ENCODE data around the gene B2M.
"Not testable (repeated sequence)": the region's sequence is repeated elsewhere in the genome, so short reads cannot be mapped to it uniquely, and the experiment has no call there.

Gene B2M

DNA sequence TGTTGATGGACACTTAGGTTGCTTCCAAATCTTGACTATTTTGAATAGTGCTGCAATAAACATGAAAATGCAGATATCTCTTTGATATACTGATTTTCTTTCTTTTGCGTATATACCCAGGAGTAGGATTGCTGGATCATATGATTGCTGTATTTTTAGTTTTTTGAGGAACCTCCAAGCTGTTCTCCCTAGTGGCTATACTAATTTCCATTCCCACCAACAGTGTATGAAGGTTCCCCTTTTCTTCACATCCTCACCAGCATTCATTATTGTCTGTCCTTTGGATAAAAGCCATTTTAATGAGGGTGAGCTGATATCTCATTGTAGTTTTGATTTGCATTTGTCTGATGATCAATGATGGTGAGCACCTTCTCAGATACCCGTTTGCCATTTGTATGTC, 12.7 kb upstream of the B2M start:
- DNase-seq (ENCODE audit: low read depth) = no peak

DNA sequence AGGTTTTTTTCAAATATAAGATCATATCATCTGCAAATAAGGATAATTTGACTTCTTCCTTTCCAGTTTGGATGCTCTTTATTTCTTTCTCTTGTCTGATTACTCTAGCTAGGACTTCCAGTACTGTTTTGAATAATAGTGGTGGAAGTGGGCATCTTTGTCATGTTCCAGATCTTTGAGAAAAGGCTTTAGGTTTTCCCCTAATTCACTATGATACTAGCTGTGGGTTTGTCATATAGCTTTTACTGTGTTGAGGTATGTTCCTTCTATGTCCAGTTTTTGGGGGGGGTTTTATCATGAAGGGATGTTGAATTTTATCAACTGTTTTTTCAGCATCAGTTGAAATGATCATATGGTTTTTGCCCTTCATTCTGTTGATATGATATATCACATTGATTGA, 10.6 kb upstream of the B2M start:
- not testable (repeated sequence) for DNase-seq (ENCODE audit: low read depth)

DNA sequence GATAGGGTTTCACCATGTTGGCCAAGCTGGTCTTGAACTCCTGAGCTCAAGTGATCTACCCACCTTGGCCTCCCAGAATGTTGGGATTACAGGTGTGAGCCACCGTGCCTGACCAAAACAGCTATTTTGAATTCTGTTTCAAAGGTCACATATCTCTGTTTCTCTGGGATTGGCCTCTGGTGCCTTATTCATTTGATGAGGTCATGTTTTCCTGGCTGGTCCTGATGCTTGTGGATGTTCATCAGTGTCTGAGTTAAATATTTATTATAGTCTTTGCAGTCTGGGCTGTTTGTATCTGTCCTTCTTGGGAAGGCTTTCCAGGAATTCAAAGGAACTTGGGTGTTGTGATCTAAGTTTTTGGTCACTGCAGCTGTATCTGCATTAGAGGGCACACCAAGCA, 5.3 kb upstream of the B2M start:
- DNase-seq (ENCODE audit: low read depth) = no peak

DNA sequence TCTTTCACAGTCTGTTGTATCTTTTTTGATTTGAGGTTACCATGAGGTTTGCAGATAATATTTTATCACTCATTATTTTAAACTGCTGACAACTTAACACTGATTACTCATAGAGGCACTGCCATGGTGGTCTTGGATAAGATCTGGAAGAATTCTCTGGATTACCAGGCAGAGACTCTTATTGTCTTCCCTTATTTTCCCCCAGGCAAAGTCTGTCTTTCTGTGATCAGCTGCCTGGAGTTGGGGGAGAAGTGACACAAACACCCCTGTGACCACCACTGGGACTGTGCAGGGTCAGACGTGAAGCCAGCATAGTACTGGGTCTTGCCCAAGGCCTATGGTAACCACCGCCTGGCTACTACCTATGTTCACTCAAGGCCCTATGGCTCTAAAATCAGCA, 4.9 kb upstream of the B2M start:
- DNase-seq (ENCODE audit: low read depth) = no peak

DNA sequence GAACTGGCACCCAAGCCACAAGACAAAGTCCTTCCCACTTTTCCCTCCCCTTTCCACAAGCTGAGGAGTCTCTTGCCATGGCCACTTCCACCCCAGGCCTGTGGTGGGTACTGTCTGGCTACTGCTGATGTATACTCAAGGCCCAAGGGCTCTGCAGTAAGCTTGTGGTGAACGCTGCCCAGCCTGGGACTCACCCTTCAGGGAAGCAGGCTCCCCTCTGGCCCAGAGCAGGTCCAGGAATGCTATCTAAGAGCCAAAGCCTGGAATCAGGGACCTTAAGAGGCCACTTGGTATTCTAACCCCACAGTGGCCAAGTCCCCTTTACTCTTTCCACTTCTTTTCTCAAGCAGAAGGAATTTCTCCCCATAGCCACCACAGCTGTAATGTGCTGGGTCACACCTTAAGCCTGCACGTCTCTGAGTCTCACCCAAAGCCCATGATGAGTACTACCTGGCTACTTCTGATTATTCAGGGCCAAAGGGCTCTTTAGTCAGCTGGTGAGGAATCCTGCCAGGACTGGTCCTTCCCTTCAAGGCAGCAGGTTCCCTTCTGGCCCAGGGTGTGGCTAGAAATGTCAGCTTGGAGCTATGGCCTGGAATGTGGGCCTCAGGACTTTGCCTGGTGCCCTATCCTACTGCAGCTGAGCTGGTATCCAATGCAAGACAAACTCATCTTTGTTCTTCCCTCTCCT, 4.2 kb upstream of the B2M start:
- no peak for DNase-seq (ENCODE audit: low read depth)

DNA sequence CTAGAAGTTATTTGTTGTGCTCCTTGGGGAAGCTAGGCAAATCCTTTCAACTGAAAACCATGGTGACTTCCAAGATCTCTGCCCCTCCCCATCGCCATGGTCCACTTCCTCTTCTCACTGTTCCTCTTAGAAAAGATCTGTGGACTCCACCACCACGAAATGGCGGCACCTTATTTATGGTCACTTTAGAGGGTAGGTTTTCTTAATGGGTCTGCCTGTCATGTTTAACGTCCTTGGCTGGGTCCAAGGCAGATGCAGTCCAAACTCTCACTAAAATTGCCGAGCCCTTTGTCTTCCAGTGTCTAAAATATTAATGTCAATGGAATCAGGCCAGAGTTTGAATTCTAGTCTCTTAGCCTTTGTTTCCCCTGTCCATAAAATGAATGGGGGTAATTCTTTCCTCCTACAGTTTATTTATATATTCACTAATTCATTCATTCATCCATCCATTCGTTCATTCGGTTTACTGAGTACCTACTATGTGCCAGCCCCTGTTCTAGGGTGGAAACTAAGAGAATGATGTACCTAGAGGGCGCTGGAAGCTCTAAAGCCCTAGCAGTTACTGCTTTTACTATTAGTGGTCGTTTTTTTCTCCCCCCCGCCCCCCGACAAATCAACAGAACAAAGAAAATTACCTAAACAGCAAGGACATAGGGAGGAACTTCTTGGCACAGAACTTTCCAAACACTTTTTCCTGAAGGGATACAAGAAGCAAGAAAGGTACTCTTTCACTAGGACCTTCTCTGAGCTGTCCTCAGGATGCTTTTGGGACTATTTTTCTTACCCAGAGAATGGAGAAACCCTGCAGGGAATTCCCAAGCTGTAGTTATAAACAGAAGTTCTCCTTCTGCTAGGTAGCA, 851 bp upstream of the B2M start:
- peak; percentile 26 for DNase-seq (ENCODE audit: low read depth)

DNA sequence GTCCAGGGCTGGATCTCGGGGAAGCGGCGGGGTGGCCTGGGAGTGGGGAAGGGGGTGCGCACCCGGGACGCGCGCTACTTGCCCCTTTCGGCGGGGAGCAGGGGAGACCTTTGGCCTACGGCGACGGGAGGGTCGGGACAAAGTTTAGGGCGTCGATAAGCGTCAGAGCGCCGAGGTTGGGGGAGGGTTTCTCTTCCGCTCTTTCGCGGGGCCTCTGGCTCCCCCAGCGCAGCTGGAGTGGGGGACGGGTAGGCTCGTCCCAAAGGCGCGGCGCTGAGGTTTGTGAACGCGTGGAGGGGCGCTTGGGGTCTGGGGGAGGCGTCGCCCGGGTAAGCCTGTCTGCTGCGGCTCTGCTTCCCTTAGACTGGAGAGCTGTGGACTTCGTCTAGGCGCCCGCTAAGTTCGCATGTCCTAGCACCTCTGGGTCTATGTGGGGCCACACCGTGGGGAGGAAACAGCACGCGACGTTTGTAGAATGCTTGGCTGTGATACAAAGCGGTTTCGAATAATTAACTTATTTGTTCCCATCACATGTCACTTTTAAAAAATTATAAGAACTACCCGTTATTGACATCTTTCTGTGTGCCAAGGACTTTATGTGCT, 527 bp downstream of the B2M start:
- peak; percentile 39 for DNase-seq (ENCODE audit: low read depth)

DNA sequence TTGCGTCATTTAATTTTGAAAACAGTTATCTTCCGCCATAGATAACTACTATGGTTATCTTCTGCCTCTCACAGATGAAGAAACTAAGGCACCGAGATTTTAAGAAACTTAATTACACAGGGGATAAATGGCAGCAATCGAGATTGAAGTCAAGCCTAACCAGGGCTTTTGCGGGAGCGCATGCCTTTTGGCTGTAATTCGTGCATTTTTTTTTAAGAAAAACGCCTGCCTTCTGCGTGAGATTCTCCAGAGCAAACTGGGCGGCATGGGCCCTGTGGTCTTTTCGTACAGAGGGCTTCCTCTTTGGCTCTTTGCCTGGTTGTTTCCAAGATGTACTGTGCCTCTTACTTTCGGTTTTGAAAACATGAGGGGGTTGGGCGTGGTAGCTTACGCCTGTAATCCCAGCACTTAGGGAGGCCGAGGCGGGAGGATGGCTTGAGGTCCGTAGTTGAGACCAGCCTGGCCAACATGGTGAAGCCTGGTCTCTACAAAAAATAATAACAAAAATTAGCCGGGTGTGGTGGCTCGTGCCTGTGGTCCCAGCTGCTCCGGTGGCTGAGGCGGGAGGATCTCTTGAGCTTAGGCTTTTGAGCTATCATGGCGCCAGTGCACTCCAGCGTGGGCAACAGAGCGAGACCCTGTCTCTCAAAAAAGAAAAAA, 1.2 kb downstream of the B2M start:
- DNase-seq (ENCODE audit: low read depth) = peak; percentile 57

DNA sequence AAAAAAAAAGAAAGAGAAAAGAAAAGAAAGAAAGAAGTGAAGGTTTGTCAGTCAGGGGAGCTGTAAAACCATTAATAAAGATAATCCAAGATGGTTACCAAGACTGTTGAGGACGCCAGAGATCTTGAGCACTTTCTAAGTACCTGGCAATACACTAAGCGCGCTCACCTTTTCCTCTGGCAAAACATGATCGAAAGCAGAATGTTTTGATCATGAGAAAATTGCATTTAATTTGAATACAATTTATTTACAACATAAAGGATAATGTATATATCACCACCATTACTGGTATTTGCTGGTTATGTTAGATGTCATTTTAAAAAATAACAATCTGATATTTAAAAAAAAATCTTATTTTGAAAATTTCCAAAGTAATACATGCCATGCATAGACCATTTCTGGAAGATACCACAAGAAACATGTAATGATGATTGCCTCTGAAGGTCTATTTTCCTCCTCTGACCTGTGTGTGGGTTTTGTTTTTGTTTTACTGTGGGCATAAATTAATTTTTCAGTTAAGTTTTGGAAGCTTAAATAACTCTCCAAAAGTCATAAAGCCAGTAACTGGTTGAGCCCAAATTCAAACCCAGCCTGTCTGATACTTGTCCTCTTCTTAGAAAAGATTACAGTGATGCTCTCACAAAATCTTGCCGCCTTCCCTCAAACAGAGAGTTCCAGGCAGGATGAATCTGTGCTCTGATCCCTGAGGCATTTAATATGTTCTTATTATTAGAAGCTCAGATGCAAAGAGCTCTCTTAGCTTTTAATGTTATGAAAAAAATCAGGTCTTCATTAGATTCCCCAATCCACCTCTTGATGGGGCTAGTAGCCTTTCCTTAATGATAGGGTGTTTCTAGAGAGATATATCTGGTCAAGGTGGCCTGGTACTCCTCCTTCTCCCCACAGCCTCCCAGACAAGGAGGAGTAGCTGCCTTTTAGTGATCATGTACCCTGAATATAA, 2.0 kb downstream of the B2M start:
- no peak for DNase-seq (ENCODE audit: low read depth)

DNA sequence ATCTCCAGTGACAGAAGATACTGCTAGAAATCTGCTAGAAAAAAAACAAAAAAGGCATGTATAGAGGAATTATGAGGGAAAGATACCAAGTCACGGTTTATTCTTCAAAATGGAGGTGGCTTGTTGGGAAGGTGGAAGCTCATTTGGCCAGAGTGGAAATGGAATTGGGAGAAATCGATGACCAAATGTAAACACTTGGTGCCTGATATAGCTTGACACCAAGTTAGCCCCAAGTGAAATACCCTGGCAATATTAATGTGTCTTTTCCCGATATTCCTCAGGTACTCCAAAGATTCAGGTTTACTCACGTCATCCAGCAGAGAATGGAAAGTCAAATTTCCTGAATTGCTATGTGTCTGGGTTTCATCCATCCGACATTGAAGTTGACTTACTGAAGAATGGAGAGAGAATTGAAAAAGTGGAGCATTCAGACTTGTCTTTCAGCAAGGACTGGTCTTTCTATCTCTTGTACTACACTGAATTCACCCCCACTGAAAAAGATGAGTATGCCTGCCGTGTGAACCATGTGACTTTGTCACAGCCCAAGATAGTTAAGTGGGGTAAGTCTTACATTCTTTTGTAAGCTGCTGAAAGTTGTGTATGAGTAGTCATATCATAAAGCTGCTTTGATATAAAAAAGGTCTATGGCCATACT, 4.0 kb downstream of the B2M start:
- no peak for DNase-seq (ENCODE audit: low read depth)

DNA sequence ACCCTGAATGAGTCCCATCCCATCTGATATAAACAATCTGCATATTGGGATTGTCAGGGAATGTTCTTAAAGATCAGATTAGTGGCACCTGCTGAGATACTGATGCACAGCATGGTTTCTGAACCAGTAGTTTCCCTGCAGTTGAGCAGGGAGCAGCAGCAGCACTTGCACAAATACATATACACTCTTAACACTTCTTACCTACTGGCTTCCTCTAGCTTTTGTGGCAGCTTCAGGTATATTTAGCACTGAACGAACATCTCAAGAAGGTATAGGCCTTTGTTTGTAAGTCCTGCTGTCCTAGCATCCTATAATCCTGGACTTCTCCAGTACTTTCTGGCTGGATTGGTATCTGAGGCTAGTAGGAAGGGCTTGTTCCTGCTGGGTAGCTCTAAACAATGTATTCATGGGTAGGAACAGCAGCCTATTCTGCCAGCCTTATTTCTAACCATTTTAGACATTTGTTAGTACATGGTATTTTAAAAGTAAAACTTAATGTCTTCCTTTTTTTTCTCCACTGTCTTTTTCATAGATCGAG, 4.5 kb downstream of the B2M start:
- no peak for DNase-seq (ENCODE audit: low read depth)

DNA sequence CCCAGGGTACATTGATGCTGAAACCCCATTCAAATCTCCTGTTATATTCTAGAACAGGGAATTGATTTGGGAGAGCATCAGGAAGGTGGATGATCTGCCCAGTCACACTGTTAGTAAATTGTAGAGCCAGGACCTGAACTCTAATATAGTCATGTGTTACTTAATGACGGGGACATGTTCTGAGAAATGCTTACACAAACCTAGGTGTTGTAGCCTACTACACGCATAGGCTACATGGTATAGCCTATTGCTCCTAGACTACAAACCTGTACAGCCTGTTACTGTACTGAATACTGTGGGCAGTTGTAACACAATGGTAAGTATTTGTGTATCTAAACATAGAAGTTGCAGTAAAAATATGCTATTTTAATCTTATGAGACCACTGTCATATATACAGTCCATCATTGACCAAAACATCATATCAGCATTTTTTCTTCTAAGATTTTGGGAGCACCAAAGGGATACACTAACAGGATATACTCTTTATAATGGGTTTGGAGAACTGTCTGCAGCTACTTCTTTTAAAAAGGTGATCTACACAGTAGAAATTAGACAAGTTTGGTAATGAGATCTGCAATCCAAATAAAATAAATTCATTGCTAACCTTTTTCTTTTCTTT, 5.8 kb downstream of the B2M start:
- DNase-seq (ENCODE audit: low read depth) = no peak

DNA sequence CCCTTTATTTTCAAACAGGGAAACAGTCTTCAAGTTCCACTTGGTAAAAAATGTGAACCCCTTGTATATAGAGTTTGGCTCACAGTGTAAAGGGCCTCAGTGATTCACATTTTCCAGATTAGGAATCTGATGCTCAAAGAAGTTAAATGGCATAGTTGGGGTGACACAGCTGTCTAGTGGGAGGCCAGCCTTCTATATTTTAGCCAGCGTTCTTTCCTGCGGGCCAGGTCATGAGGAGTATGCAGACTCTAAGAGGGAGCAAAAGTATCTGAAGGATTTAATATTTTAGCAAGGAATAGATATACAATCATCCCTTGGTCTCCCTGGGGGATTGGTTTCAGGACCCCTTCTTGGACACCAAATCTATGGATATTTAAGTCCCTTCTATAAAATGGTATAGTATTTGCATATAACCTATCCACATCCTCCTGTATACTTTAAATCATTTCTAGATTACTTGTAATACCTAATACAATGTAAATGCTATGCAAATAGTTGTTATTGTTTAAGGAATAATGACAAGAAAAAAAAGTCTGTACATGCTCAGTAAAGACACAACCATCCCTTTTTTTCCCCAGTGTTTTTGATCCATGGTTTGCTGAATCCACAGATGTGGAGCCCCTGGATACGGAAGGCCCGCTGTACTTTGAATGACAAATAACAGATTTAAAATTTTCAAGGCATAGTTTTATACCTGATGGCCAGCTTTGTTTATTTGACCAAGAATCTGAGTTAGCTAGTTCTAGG, 7.0 kb downstream of the B2M start:
- DNase-seq (ENCODE audit: low read depth) = no peak

DNA sequence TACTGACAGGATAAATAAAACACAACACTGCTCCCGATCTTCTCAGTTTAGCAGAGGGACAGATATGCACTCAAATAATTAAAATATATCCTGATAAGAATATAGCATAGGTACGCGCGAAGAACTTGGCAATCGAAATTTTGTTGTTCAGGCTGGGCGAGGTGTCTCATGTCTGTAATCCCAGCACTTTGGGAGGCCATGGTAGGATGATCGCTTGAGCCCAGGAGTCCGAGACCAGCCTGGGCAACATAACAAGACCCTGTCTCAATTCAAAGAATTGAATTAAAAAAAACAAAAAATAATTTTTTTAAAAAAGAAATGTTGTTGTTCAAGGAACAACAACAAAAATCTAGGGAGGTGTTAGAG, 7.6 kb downstream of the B2M start:
- no peak for DNase-seq (ENCODE audit: low read depth)

DNA sequence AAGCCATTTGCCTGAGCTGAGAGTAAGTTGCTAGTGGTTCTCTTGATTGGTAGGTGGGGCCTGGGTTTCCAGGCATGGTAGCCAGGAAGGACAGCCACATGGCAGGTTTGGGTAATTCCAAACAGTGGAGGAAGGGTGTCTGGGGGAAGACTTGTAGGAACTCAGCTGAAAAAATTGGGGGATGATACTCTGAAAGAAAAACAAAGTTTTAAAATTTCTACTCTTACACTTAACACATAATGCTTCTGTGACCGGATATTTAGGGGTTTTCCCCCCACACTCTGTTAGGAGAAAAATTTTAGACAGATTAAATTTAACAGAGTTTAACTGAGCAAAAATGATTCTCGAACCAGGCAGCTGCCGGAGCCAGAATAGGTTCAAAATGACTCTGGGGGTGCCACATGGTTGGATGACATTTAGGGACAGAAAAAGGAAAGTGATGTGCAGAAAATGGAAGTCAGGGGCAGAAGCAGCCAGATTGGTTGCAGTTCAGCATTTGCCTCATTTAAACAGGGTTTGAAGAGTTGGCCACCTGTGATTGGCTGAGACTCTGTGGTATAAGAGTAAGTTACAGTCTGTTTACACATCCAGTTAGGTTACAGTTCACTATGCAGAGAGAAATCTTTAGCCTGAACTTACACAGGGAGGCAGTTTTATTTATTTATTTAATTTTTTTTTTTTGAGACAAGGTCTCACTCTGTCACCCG, 8.1 kb downstream of the B2M start:
- DNase-seq (ENCODE audit: low read depth) = no peak

DNA sequence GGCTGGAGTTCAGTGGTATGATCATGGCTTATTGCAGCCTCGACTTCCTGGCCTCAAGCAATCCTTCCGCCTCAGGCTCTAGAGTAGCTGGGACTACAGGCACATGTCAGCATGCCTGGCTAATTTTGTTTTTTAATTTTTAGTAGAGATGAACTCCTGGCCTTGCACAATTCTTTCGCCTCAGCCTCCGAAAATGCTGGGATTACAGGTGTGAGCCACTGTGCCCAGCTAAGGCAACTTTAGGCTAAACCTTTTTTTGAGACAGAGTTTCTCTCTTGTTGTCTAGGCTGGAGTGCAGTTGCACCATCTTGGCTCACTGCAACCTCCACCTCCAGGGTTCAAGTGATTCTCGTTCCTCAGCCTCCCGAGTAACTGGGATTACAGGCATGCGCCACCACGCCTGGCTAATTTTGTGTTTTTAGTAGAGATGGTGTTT, 8.7 kb downstream of the B2M start:
- not testable (repeated sequence) for DNase-seq (ENCODE audit: low read depth)

DNA sequence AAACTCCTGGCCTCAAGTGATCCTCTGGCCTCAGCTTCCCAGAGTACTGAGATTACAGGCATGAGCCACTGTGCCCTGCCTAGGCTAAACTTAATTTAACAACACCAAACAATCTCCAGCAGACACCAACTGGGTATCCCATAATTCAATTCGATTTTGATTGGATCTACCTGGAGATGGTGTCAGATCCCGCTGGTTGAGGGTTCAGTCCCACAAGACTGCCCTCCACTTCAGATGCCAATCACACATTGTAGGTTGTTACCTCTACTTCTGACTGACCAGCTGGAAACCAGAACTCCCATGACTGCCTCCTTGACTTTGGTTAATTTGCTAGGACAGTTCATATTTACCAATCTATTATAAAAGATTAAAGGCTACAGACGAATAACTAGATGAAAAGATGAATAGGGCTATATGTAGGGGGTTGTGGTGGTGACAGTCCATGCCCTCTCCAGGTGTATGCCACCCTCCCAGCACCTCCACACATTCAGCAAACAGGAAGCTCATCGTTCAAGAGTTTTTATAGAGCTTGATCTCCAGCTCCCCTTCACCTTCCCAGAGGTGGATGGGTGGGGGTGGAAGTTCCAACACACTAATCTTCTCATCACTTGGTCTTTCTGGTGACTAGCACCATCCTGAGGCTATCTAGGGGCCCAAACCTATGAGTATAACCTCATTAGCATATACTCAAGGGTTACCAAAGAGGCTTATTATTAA, 9.3 kb downstream of the B2M start:
- no peak for DNase-seq (ENCODE audit: low read depth)

DNA sequence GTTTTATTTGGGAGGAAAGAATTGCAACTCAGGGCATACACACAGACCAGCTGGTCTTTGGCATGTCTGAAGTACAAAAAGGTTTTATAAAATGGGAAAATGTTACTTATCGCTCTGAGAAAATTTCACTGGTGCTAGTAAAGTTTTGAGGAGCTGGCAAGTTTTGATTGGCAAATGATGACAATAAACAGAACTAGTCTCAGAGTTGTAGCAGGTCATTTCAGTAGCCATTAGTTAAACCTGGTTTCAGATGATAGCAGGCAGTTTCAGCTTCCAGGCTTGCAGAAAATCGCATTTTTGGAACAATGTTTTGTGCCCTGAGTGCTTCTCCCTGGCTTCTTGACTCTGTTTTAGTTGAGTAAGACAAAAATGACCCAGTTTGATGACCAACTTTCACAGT, 10.7 kb downstream of the B2M start:
- DNase-seq (ENCODE audit: low read depth) = no peak

Data from activated gamma-delta T cell treated with anti-CD3 and anti-CD28 coated beads, Interleukin-2, amount 50 U/mL, for 16 hours (primary cell).